AG09319 (cell line): ENCODE results near the gene ANO8.
A peak's percentile ranks its signal among the peaks of the same experiment; 100 is the strongest.

ENCODE experiments used
- DNase-seq: peaks from one replicate; pipeline ENCODE4 v3.0.0-alpha.2; 2010; ENCODE audit warnings: low read depth; ENCODE audit errors: extremely low read depth
- CTCF ChIP-seq: IDR thresholded peaks from 2 replicates; pipeline ENCODE4 v1.5.1; 2011; ENCODE audit warnings: low read depth, mild to moderate bottlenecking, inconsistent platforms, low read length, moderate library complexity

ANO8 gene

GRCh38 chr19:17311455-17312188 lies 23.0 kb downstream of the ANO8 start:
- TF ChIP-seq CTCF = no peak
- no peak for DNase-seq

DNA sequence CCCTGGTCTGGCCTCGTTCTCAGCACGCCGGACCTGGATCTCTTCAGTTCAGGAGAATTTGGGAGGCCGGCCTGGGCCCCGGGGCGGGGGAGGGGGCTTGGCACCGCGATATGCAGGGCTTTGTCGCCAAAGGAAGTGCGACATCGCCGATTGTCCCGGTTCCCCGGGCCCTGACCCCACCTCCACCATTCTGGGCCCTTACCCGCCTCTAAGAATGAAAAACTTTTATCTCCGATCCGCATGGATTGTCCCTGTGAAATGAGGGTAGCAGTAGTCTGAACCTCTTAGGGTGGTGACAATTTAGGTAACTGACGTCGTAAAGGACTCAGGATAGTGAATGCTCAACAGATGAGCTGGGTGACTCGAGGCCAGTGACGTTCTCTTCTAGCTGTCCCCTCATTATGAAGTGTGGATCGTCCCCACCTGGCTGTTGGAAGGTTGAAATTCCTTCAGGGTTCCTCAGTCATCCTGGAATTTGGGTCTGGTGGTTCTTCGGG lies 24.6 kb downstream of the ANO8 start:
- TF ChIP-seq CTCF = no peak

DNA sequence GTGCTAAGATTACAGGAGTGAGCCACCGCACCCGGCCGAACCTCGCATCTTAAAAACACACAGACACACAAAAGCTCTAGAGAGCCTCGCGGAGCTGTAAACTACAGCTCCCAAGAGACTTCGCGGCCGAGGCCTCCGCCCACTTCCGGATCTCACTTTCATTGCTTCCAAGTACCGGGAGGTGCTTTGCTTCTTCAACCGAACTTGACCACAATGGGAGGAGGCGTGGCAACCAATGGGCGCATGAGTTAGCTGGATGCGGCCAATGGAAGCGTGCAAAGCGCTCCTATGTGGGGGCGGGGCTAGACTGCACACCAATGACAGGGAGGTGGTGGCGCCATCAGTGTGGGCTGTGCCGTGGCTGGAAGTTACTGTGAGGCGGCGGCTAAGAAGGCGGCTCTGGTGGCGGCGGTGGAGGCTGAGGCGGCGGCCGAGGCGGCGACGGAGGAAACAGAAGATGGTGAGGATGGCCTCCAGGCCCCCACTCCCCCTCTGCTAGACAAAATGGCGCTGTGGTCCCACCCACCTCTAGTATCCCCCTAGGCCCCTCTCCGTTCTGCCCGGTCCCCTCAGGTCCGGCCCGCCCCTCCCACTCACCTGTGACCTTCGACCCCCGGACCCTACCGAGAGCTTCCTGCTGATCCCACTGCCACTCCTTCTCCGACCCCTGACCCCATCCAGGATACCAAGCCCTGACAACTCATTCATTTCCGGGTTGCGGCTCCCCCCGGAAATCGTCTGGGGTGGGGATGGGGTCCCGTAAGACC lies 25.3 kb downstream of the ANO8 start, which contains the start of gene DDA1:
Gene DDA1, plus strand, starts transcription at position 366 of the 767 bp plus-strand sequence. Its CDS starts 92 bp downstream, at position 458.
- no peak for TF ChIP-seq CTCF
- DNase-seq = peak; percentile 99

More for the DNA sequence above, 24.6 kb downstream of the ANO8 start:
- DNase-seq = no peak

- no peak for DNase-seq
- TF ChIP-seq CTCF = no peak
Observed at GRCh38 chr19:17307876-17308377, 26.7 kb downstream of the ANO8 start.

- no peak for DNase-seq
- TF ChIP-seq CTCF = no peak
Observed at GRCh38 chr19:17306285-17306714, 28.4 kb downstream of the ANO8 start.

DNA sequence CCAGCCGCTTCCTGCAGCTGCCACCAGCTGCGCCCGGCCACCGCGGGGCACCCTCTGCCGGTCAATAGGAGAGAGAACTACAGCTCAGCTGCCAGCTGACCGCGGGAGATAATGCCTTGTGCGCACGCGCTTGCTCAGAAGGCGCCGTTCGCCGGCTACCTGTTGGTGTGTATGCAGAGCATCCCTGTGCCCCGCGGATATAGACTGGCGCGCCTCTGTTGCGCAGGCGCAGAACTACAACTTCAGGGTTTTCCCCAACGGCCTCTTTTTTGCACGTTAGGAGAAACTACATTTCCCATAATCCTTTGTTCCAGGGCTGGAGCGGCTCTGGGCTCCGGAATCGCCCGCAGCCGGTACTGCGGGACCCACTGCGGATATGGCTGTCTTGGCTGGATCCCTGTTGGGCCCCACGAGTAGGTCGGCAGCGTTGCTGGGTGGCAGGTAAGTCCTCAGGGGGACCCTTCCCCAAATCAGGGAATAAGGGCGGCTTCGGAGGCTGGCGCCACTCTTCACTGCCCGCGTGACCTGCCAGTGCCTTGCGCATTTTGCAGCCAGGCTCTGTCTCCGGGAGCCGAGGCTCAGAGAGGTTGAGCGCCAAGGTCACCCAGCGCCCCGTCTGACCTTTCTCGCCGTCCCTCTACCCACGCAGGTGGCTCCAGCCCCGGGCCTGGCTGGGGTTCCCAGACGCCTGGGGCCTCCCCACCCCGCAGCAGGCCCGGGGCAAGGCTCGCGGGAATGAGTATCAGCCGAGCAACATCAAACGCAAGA lies 29.0 kb downstream of the ANO8 start, which contains the start of gene MRPL34:
Gene MRPL34, plus strand, starts transcription at position 356 of the 768 bp plus-strand sequence. Its CDS starts 21 bp downstream, at position 377.
- peak; percentile 79 for TF ChIP-seq CTCF
- DNase-seq = peak; percentile 98
